ENCODE results near the gene ZNF536. TPM values are rescaled to one million over a fixed set of nuclear protein-coding genes. Genes with fewer than 3 reads are reported as not detected.

ZNF536 gene
- total and polyA plus RNA-seq, 2 donors from 2014 or later = 0.19 to 0.25 TPM

- DNase-seq = no peak
- no peak for FAIRE-seq
- H3K9ac ChIP-seq (ENCODE audit: low read length in 3 of 3) = no peak overlapping the region
- no peak overlapping the region for H3K4me3 ChIP-seq (ENCODE audit: low read length in 3 of 3)
- H3K27ac ChIP-seq (ENCODE audit: low read depth in 2 of 2, low read length in 2 of 2) = no peak overlapping the region
- H3K9me3 ChIP-seq (ENCODE audit: control insufficient read depth in 2 of 3, insufficient read depth in 1 of 3, low read length in 3 of 3) = no peaks in the 10 kb centered on the region
- H3K36me3 ChIP-seq (ENCODE audit: control insufficient read depth in 2 of 3, insufficient read depth in 3 of 3, low read length in 3 of 3) = no peaks in the 10 kb centered on the region
- no peak for TF ChIP-seq CTCF (IDR thresholded peaks at IDR 0.05; ENCODE audit: borderline replicate concordance, extremely low read depth, insufficient read depth)
- no peaks in the 10 kb centered on the region for H3K4me1 ChIP-seq (ENCODE audit: control insufficient read depth in 2 of 3, insufficient read depth in 2 of 3, low read depth in 1 of 3, low read length in 3 of 3)
- no peaks in the 10 kb centered on the region for H3K27me3 ChIP-seq (ENCODE audit: control insufficient read depth, insufficient read depth, low read length)
- intact Hi-C loops (cut with DNase I) = no loop called here
Observed at GRCh38 chr19:30513082-30513411, 140.9 kb downstream of the ZNF536 start.

GRCh38 chr19:30516111-30516510 lies 143.9 kb downstream of the ZNF536 start:
- intact Hi-C loops (cut with DNase I) = no loop called here
- DNase-seq = no peak
- Histone ChIP-seq H3K36me3 (ENCODE audit: control insufficient read depth in 2 of 3, insufficient read depth in 3 of 3, low read length in 3 of 3) (no peaks in the 10 kb centered on the region), H3K9ac (ENCODE audit: low read length in 3 of 3) (no peak overlapping the region), H3K9me3 (ENCODE audit: control insufficient read depth in 2 of 3, insufficient read depth in 1 of 3, low read length in 3 of 3) (no peaks in the 10 kb centered on the region), H3K4me1 (ENCODE audit: control insufficient read depth in 2 of 3, insufficient read depth in 2 of 3, low read depth in 1 of 3, low read length in 3 of 3) (no peaks in the 10 kb centered on the region), H3K4me3 (ENCODE audit: low read length in 3 of 3) (no peak overlapping the region), H3K27ac (ENCODE audit: low read depth in 2 of 2, low read length in 2 of 2) (no peak overlapping the region), H3K27me3 (ENCODE audit: control insufficient read depth, insufficient read depth, low read length) (no peaks in the 10 kb centered on the region)
- TF ChIP-seq CTCF (IDR thresholded peaks at IDR 0.05; ENCODE audit: borderline replicate concordance, extremely low read depth, insufficient read depth) = no peak
- no peak for FAIRE-seq

- H3K27me3 ChIP-seq (ENCODE audit: control insufficient read depth, insufficient read depth, low read length) = no peaks in the 10 kb centered on the region
- no peaks in the 10 kb centered on the region for H3K4me1 ChIP-seq (ENCODE audit: control insufficient read depth in 2 of 3, insufficient read depth in 2 of 3, low read depth in 1 of 3, low read length in 3 of 3)
- H3K36me3 ChIP-seq (ENCODE audit: control insufficient read depth in 2 of 3, insufficient read depth in 3 of 3, low read length in 3 of 3) = no peaks in the 10 kb centered on the region
- TF ChIP-seq CTCF (IDR thresholded peaks at IDR 0.05; ENCODE audit: borderline replicate concordance, extremely low read depth, insufficient read depth) = no peak
- no peak overlapping the region for H3K9ac ChIP-seq (ENCODE audit: low read length in 3 of 3)
- FAIRE-seq = no peak
- no peaks in the 10 kb centered on the region for H3K9me3 ChIP-seq (ENCODE audit: control insufficient read depth in 2 of 3, insufficient read depth in 1 of 3, low read length in 3 of 3)
- DNase-seq = no peak
- H3K27ac ChIP-seq (ENCODE audit: low read depth in 2 of 2, low read length in 2 of 2) = no peak overlapping the region
- intact Hi-C loops (cut with DNase I) = no loop called here
- H3K4me3 ChIP-seq (ENCODE audit: low read length in 3 of 3) = no peak overlapping the region
Observed at GRCh38 chr19:30516531-30516930, 144.3 kb downstream of the ZNF536 start.

GRCh38 chr19:30518965-30519606 lies 146.9 kb downstream of the ZNF536 start:
- H3K36me3 ChIP-seq (ENCODE audit: control insufficient read depth in 2 of 3, insufficient read depth in 3 of 3, low read length in 3 of 3) = no peaks in the 10 kb centered on the region
- H3K4me3 ChIP-seq (ENCODE audit: low read length in 3 of 3) = no peak overlapping the region
- no peaks in the 10 kb centered on the region for H3K4me1 ChIP-seq (ENCODE audit: control insufficient read depth in 2 of 3, insufficient read depth in 2 of 3, low read depth in 1 of 3, low read length in 3 of 3)
- no peaks in the 10 kb centered on the region for H3K27me3 ChIP-seq (ENCODE audit: control insufficient read depth, insufficient read depth, low read length)
- DNase-seq = no peak
- no peak overlapping the region for H3K9ac ChIP-seq (ENCODE audit: low read length in 3 of 3)
- no peak for FAIRE-seq
- H3K9me3 ChIP-seq (ENCODE audit: control insufficient read depth in 2 of 3, insufficient read depth in 1 of 3, low read length in 3 of 3) = no peaks in the 10 kb centered on the region
- intact Hi-C loops (cut with DNase I) = no loop called here
- no peak for TF ChIP-seq CTCF (IDR thresholded peaks at IDR 0.05; ENCODE audit: borderline replicate concordance, extremely low read depth, insufficient read depth)
- no peak overlapping the region for H3K27ac ChIP-seq (ENCODE audit: low read depth in 2 of 2, low read length in 2 of 2)
